Renal pelvis (tissue), 4 donors: Measurements from ENCODE around the gene AAK1. TPM values are rescaled to one million over a fixed set of nuclear protein-coding genes. Genes with fewer than 3 reads are reported as not detected.
A peak's percentile ranks its signal among the peaks of the same experiment; 100 is the strongest.

Experiments
- DNase-seq: peaks from one replicate; pipeline ENCODE4 v3.0.0-alpha.2; 2013
- polyA plus RNA-seq, 3 donors: library from polyadenylated mRNA; unstranded; fragments of 120-200 nt; gene quantifications; one replicate each; pipeline ENCODE4 v1.2.1, GENCODE V29; 2013; ENCODE audit not compliant: insufficient read length in 3 of 3

The AAK1 gene
- polyA plus RNA-seq, 3 donors = 16.7 to 27.0 (median 26.4) TPM

DNA sequence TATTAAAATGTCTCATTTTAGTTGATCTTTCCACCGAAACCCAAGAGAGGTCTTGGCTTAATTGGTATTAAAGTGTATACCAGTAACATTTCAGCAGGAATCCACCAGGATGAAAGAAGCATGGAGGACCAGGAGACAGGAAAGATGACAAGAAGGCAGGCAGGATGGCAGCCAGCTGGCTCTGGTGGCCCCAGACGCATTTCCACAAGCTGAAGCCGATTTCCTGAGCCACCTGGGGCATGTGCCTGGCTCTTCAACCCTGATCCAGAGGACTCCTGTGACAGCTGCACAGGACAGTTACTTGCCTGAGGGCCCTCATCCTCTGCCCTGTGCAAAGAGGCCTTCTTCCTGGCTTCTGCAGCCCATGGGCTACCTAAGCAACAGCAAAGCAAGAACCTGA, 149.4 kb downstream of the AAK1 start:
- DNase-seq = no peak

GRCh38 chr2:69493268-69493667, 150.3 kb downstream of the AAK1 start:
- DNase-seq = no peak

DNA sequence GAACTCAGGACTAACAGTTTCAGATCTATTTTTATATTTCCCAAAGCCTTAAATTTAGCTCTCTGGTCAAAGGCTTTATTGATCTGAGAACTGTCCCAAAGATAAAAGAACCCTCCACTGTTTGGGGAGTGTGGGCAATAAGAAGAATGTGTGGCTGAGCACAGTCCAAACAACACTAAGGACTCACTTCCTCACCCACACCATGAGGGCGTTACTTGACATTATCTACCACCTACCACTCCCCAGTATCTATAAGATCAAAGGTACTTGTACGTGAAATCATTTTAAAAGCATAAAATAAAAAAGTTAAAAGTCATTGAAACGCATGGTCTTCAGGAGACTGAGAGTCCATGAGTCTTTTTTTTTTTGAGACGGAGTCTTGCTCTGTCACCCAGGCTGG, 151.7 kb downstream of the AAK1 start:
- DNase-seq = no peak

- no peak for DNase-seq
Measured at GRCh38 chr2:69490486-69490885, 153.1 kb downstream of the AAK1 start.

- peak; percentile 21 for DNase-seq
Measured at GRCh38 chr2:69489793-69490192, 153.7 kb downstream of the AAK1 start.

- no peak for DNase-seq
Measured at GRCh38 chr2:69483696-69484095, 159.8 kb downstream of the AAK1 start.

GRCh38 chr2:69483024-69483423, 160.5 kb downstream of the AAK1 start:
- DNase-seq = no peak

DNA sequence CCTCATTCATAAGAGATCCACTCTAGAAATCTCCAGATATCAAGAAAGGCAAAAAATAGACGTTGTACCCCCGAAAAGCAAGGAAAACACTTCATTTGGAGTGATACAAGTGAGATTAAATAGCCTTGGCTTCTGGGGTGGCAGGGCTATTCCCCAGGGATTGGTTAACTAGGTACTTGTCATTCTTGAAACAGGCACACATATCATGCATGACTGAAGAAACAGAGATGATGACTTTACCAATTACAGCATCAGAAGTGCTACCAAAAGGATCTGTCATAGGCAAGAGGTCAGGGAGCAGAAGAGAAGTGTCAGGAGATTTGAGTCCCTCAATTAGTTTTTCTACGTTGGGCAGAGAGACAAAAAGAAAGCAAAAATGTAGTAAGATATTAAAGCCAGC, 161.1 kb downstream of the AAK1 start:
- DNase-seq = no peak

DNA sequence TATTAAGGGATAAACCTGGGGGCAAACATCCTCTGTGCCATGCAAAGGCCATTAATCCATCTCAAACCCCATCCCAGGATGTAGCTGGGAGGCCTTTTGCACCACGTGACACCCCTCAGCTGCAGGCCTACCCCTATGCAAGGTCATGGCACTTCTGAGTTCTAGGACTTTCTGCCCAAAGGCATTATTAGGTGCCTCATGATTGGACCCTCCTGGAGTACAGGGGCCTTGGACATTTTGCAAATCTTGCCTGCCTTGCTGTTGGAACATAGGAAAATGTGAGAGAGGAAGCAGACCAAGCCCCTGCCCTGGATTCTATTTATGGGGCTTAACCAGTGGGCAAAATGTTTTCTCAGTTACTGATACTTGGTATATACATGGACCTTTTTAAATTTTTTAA, 162.1 kb downstream of the AAK1 start:
- DNase-seq = no peak

GRCh38 chr2:69477627-69478026, 165.9 kb downstream of the AAK1 start:
- no peak for DNase-seq

DNA sequence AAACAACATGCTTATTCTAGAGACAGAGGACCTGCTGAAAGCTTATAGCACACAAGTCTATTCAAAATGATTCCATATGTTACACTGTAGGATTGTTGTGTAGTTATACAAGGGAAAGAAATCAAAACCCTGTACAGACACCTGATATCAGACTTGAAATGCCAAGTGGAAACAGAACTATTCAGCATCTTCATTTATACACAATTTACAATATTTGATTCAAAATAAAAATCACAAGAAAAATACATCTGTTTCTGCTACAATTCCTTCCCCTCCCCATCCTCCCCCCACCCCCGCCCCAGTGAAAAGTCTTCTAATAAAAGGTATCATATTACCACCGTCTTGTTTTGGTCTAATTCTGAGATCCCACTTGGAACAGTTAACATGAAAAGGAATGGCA, 168.9 kb downstream of the AAK1 start:
- DNase-seq = no peak

DNA sequence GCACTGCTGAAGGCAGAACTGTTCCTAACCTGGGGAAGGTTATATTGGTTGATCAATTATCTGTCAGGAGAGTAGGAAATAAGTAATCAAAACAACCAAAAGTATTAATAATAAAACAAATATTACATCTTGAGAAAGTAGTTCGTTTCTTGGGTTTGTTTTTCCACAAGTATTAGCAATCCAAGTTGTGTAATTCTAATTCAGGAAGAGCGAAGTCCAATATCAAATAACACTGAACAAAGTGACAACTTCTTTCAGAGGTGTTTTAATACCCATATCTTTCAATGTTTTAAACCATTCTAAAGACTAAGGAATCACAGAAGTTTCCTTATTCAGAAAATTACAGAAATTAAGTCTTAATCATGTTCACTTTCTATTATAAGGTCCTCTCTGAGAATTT, 171.7 kb downstream of the AAK1 start:
- DNase-seq = no peak

GRCh38 chr2:69470911-69471310, 172.6 kb downstream of the AAK1 start:
- DNase-seq = no peak

- no peak for DNase-seq
Measured at GRCh38 chr2:69469784-69470183, 173.8 kb downstream of the AAK1 start.

- no peak for DNase-seq
Measured at GRCh38 chr2:69469375-69469774, 174.2 kb downstream of the AAK1 start.

GRCh38 chr2:69466728-69467127, 176.8 kb downstream of the AAK1 start:
- DNase-seq = no peak

GRCh38 chr2:69465513-69466456, 177.8 kb downstream of the AAK1 start:
- DNase-seq = no peak

- DNase-seq = no peak
Measured at GRCh38 chr2:69464575-69464974, 179.0 kb downstream of the AAK1 start.

GRCh38 chr2:69462780-69463179, 180.8 kb downstream of the AAK1 start:
- DNase-seq = no peak

- no peak for DNase-seq
Measured at GRCh38 chr2:69461404-69461803, 182.1 kb downstream of the AAK1 start.

DNA sequence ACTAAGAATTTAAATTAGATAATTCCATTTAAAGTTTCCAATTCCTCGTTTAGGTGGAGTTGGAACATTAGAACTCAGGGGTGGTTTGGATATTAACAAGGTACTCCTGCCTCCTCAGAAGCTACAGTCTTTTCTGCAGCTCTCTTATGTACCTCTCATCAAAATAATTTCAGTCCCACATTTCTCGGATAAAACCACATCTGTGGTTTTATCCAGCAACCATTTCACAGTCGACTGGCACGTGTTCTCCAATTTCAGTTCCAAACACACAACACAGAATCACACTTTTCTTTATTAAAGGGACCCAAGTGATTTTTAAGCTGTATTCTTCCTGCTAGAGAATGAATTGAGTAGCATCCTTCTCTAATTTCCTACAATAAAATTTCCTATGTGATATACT, 183.6 kb downstream of the AAK1 start:
- no peak for DNase-seq

DNA sequence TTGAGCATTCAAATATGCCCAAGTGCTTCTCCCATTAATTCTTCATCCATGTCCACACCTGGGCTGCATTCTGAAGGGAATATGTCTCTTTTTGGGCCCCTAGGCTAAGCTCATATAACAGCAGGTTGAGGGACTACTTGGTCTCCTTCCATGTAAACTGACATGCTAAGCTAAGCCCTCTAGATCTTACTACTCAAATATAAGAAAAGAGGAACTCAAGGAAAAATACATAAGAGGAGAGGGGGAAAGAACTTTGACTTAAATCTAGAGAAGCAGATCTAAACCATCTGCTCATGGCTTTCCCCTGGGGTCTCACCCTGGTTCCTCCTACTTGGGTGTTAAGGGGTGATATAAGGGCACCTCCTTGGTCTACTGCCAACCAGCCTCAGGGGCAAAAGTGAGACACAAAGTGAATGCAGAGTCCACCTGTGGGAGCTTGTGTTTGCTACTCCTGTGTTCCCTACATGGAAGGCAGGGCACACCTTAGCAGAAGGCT, 186.5 kb downstream of the AAK1 start:
- no peak for DNase-seq

DNA sequence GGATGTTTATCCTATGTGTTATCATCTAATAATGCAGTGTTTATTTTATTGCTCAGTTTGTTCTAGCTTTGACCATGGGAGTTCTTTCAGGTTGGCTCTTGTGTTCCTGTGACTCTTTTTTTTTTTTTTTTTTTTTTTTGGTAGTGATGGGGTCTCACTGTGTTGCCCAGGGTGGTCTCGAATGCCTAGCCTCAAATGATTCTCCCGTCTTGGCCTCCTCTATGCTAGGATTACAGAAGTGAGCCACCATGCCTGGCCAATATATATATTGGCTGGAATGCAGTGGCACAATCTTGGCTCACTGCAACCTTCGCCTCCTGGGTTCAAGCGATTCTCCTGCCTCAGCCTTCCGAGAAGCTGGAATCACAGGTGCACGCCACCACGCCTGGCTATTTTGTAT, 187.4 kb downstream of the AAK1 start:
- DNase-seq = no peak

- no peak for DNase-seq
Measured at GRCh38 chr2:69454976-69455375, 188.6 kb downstream of the AAK1 start.
